ENCODE results near the gene CCDC159.

Gene CCDC159

DNA sequence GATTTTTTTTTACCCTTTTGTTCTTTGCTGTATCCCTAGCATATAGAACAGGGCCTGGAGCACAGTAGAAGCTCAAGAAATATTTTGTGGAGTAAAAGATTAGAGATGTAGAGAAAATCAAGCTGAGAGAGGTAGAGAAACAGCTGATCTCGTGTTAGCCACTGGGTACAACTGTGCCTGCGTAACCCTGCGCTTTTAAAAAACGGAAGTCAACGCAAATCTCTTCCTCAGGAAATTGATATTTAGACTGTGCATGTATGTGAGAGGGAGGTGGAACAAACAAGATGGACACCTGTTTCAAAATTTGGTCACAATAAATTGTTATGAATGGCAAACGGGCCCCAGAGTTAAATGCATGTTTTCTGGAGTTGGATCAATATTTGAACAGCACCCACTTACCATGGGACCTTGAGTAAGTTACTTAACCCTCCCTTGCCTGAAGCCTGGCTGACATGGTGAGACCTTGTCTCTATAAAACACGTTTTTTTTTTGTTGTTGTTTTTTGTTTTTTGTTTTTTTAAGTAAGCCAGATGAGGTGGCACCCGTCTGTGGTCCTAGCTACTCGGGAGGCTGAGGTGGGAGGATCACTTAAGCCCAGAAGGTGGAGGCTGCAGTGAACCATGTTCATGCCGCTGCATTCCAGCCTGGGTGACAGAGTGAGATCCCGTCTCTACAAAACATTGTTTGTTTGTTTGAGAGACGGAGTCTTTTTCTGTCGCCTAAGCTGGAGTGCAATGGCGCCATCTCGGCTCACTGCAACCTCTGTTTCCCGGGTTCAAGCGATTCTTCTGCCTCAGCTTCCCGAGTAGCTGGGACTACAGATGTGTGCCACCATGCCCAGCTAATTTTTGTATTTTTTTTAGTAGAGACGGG lies 41.1 kb downstream of the CCDC159 start:
- FAIRE-seq (no peak), DNase-seq (ENCODE audit: low spot score) (no peak)

DNA sequence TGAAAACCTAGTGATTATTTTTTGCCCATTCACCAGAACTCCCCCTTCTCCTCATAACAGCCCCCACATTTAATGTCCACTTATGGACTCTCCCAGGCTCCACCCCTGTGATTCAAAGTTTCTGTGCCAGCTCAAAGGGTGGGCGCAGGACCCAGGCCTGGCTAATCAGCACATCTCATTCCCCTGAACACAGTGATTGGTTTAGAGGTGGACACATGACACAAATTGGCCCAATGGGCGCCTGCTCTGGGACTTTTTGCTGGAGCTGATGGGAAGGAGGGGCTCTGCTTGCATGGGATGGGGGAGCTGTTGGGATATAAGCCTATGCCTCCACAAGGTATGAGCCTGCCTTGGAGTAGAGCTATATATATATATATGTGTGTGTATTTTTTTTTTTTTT lies 44.0 kb downstream of the CCDC159 start:
- FAIRE-seq: no peak
- no peak for DNase-seq (ENCODE audit: low spot score)

DNA sequence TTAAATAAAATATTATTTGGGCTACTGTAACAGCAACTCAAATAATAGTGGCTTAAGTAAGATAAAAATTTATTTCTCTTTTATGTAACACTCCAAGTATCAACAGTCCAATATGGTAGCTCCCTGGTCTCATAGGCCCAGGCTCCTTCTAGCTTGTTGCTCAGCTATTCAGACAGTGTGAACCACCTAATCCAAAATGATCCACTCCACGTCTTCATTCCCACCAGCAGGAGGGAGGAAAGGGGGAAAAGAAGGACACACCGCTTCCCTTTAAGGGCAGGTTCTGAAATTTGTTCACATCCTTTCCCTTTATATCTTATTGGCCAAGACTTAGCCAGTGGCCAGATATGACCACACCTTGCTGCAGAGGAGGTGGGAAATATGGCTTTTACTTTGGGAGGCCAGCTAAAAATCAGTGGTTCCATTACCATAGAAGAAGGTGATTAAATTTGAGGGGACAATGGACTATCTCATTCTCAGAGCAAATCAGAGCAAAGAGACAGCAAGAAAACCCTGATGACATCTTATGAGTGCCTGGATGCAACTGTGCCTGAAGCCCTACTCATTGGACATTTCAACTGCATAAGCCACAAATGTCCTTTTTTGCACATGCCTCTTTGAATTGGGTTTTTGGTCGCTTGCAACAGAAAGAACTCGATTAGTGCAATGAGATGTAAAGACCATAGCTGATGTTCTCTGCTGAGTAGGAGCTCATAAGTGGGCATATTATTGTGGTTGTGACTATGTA lies 44.8 kb downstream of the CCDC159 start:
- FAIRE-seq (no peak), DNase-seq (ENCODE audit: low spot score) (no peak)

- FAIRE-seq (no peak), DNase-seq (ENCODE audit: low spot score) (no peak)
Observed at GRCh38 chr19:11397089-11397610, 50.8 kb downstream of the CCDC159 start.

DNA sequence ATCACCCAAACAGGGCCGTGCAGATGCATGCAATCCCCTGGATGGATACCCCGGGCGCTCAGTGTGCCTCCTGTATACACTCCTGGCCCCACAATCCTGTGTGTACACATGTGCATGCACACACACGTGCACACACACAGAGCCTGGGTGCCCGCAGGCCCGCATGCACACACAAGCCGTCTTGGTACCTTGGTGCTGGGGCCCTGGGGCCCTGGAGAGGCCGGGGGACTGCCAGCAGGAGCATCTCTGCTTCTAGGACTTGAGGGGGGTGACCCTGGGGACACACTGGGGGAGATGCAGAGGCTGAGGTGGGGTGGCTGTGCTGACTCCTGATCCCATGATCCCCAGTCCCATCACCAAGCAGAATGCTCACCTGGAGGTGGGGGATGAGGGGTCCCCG lies 53.3 kb downstream of the CCDC159 start:
- DNase-seq (ENCODE audit: low spot score): no peak
- no peak for FAIRE-seq

DNA sequence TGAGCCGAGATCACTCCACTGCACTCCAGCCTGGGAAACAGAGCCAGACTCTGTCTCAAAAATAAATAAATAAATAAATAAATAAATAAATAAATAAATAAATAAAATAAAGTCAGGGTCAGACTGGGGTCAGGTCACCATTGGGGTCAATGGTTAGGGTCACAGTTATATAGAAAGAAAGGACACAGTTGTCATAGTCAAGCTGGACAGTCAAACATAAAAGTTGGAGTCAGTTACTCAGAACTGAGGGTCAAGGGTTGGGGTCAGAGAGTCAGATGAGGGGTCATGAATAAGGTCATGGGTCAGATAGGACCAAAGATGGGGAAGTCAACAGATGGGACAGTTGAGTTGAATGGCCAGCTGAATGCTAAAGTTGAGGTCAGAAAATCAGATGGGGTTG lies 54.5 kb downstream of the CCDC159 start:
- FAIRE-seq (no peak), DNase-seq (ENCODE audit: low spot score) (no peak)

DNA sequence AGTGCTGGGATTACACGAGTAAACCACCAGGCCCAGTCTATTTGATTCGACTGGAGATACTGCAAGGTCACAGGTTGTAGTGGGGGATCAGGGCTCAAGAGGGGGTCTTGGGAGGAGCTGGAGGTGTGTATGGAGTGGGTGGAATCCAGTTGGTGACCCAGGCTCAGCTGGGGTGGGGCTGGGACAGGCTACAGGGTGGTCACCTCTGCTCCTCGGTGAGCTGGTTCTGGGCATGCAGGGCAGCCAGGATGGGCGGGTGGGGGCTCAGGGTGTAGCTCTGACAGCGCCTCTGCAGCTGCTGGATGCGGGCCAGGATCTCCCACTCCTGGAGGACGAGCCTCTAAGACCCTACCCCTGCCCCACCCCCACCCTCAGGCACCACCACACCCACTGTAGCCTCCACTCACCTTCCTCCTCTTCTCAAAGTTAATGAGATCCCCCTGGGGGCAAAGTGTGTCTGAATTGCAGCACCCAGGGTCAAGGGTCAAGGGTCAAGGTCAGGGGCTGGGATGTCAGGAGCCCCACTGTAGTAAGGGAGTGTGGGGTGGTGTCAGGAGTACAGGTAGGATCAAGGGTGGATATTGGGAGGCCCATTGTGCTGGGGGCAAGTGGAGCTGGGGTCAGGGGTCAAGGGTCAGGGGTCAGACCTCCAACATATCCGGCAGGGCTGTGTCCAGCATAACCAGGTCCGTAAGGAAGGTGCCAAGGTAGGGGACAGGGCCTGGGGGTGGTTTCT lies 55.7 kb downstream of the CCDC159 start:
- no peak for FAIRE-seq
- DNase-seq (ENCODE audit: low spot score): no peak
